HUES48 (cell line): ENCODE data around the gene PTAFR.

Source experiments
- H3K27ac ChIP-seq: one replicate; pipeline ENCODE4 v1.7.0; 2013; ENCODE audit warnings: low read depth, low read length, inconsistent platforms
- H3K27me3 ChIP-seq: 2 replicates; pipeline ENCODE4 v1.6.1; 2013; ENCODE audit warnings: mild to moderate bottlenecking, low read length; ENCODE audit not compliant: control insufficient read depth, insufficient read depth
- H3K36me3 ChIP-seq: 2 replicates; pipeline ENCODE4 v1.6.1; 2013; ENCODE audit warnings: low read length; ENCODE audit not compliant: control insufficient read depth, insufficient read depth
- H3K4me1 ChIP-seq: 2 replicates; pipeline ENCODE4 v1.6.1; 2013; ENCODE audit warnings: mild to moderate bottlenecking, low read length; ENCODE audit not compliant: control insufficient read depth, insufficient read depth
- H3K4me3 ChIP-seq: 2 replicates; pipeline ENCODE4 v1.5.1; 2013; ENCODE audit warnings: mild to moderate bottlenecking, low read depth, low read length
- H3K9ac ChIP-seq: 2 replicates; pipeline ENCODE4 v1.6.1; 2013; ENCODE audit warnings: mild to moderate bottlenecking, low read depth, low read length, moderate library complexity
- H3K9me3 ChIP-seq: 2 replicates; pipeline ENCODE4 v1.6.1; 2013; ENCODE audit warnings: low read length; ENCODE audit not compliant: control insufficient read depth, insufficient read depth

Gene PTAFR

DNA sequence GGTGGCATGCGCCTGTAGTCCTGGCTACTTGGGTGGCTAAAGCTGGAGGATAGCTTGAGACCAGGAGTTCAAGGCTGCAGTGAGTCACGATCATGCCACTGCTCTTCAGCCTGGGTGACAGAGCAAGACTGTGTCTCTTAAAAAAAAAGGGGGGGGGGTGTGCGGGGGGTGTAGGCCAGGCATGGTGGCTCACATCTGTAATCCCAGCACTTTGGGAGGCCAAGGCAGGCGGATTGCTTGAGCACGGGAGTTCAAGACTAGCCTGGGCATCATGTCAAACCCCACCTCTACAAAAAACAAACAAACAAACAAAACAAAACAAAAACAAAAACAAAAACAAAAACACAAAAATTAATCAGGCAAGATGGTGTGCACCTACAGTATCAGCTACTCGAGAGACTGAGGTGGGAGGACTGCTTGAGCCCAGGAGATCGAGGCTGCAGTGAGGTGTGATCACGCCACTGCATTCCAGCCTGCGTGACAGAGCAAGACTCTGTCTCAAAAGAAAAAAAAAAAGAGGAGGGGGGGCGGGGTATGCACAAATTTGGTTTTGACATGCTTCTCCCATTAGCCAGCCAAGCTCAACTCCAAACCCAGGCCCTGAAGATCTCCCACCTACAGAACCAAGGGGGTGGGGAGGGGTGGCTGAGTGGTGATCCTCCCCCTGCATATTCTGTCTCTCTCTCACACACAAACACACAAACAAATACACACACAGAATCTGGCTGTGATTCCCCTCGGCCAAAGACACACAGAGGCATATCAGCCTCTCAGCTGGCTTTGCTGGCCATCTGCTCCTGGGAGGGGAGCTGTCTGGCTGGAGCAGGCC is 3.1 kb downstream of the PTAFR start:
- Histone ChIP-seq H3K9ac (no peak overlapping the region), H3K9me3 (no peaks in the 10 kb centered on the region), H3K4me3 (no peak overlapping the region), H3K27me3 (no peaks in the 10 kb centered on the region), H3K27ac (no peak overlapping the region), H3K36me3 (no peaks in the 10 kb centered on the region), H3K4me1 (no peaks in the 10 kb centered on the region)

DNA sequence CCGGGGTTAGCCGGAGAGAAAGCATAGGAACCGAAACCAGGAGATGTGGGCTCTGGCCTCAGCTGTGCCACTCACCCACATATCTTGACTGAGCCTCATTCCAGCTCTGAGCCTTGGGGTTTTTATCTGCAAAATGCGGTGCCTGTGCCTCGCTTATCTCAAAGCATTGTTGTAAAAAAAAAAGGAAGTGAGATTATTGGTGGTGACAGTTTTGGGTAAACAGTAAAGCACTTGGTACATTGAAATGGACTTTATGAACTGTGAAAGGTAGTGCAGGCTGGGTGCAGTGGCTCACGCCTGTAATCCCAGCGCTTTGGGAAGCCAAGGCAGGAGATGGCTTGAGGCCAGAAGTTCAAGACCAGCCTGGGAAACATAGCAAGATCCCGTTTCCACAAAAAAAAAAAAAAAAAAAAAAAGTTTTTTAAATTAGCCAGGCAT is 3.8 kb downstream of the PTAFR start:
- H3K36me3 ChIP-seq: no peaks in the 10 kb centered on the region
- H3K9ac ChIP-seq: no peak overlapping the region
- no peaks in the 10 kb centered on the region for H3K4me1 ChIP-seq
- no peaks in the 10 kb centered on the region for H3K27me3 ChIP-seq
- H3K9me3 ChIP-seq: no peaks in the 10 kb centered on the region
- H3K27ac ChIP-seq: no peak overlapping the region
- no peak overlapping the region for H3K4me3 ChIP-seq

GRCh38 chr1:28171246-28171645 is 5.2 kb downstream of the PTAFR start:
- Histone ChIP-seq H3K27me3 (no peaks in the 10 kb centered on the region), H3K4me1 (no peaks in the 10 kb centered on the region), H3K36me3 (no peaks in the 10 kb centered on the region), H3K9ac (no peak overlapping the region), H3K9me3 (no peaks in the 10 kb centered on the region), H3K27ac (no peak overlapping the region), H3K4me3 (no peak overlapping the region)

GRCh38 chr1:28170001-28170596 is 6.4 kb downstream of the PTAFR start:
- Histone ChIP-seq H3K9me3 (no peaks in the 10 kb centered on the region), H3K9ac (no peak overlapping the region), H3K36me3 (no peaks in the 10 kb centered on the region), H3K27ac (no peak overlapping the region), H3K27me3 (no peaks in the 10 kb centered on the region), H3K4me3 (no peak overlapping the region), H3K4me1 (no peaks in the 10 kb centered on the region)

DNA sequence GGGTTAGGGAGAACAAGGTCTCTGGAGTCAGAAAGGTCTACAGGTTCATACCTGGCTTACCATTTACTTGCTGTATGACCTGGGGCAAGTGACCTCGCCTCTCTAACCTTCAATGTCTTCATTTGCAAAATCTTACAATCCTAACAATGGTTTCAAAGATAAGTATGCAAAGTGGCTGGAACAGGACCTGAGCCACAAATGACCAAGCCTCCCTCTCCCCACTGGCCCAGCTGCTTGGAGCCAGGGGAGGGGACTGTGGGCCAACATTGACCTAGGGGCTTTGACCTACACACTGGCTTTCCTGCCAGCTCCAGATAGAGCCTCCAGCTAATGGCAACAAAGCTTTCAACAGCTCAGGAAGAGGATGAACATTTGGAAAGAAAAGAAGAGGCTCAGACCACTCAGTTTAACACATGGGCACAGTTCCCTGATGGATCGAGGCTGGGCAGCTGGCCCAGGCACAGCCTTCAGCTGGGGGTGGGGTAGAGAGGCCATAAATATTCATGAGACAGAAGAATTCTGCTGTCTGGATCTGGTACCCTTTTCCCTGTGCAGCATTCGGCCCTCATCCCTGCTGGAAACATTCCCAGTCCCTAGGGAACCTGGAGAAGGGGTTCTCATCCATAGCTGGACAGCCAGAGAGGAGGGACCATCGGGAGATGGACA is 12.9 kb downstream of the PTAFR start:
- Histone ChIP-seq H3K9ac (no peak overlapping the region), H3K27me3 (no peaks in the 10 kb centered on the region), H3K9me3 (no peaks in the 10 kb centered on the region), H3K27ac (no peak overlapping the region), H3K4me3 (no peak overlapping the region), H3K36me3 (no peaks in the 10 kb centered on the region), H3K4me1 (peaks cover 7% of the 10 kb centered on the region; the same call in 1 of the 2 replicates)

DNA sequence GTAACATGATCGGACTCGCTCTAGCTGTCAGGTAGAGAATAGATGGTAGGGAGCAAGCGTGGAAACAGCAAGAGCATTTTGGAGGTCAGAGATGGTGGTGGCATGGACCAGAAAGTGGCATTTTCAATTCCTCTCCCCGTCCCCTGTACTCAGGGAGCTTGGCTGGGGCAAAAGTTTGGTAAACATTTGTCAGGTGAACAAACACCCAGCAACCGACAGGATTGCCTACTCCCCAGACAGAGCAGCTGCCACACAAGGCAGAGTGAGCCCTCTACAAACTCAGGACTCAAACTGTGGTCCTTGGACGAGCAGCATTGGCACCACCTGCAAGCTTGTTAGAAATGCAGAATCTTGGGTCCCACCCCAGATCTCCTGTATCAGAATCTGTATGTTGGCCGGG is 14.3 kb downstream of the PTAFR start:
- H3K27me3 ChIP-seq: no peaks in the 10 kb centered on the region
- no peaks in the 10 kb centered on the region for H3K36me3 ChIP-seq
- no peak overlapping the region for H3K9ac ChIP-seq
- no peak overlapping the region for H3K4me3 ChIP-seq
- H3K9me3 ChIP-seq: no peaks in the 10 kb centered on the region
- H3K27ac ChIP-seq: no peak overlapping the region
- H3K4me1 ChIP-seq: peaks cover 7% of the 10 kb centered on the region; the same call in 1 of the 2 replicates

- no peaks in the 10 kb centered on the region for H3K27me3 ChIP-seq
- H3K4me1 ChIP-seq: peaks cover 7% of the 10 kb centered on the region; the same call in 1 of the 2 replicates
- H3K4me3 ChIP-seq: no peak overlapping the region
- no peaks in the 10 kb centered on the region for H3K36me3 ChIP-seq
- H3K9me3 ChIP-seq: no peaks in the 10 kb centered on the region
- H3K9ac ChIP-seq: no peak overlapping the region
- H3K27ac ChIP-seq: no peak overlapping the region
Observed at GRCh38 chr1:28161751-28162150, 14.7 kb downstream of the PTAFR start.

DNA sequence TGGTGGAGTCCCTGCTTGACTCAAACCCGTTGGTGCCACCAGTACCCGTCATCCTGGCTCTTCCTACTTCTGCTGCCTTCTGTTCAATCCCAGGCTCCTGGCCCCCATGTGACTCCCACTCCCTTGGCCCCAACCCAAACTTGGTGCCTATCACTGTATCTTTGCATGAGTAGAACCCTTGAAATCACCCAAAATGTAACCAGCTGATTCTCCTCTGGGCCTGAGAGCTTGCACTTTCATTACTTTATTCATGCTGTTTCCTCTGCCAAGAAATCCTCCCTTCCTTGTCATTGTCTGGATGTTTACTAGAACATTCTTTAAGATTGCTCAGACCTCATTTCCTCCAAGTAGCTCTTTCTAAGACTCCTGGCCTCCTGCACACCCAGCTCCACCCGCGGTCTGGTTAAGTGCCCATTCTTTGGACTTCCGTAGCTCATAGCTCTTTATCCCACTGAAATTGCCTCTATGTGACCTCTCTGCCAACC is 15.7 kb downstream of the PTAFR start:
- H3K4me3 ChIP-seq: no peak overlapping the region
- no peak overlapping the region for H3K9ac ChIP-seq
- H3K27ac ChIP-seq: no peak overlapping the region
- no peaks in the 10 kb centered on the region for H3K9me3 ChIP-seq
- H3K27me3 ChIP-seq: no peaks in the 10 kb centered on the region
- no peaks in the 10 kb centered on the region for H3K36me3 ChIP-seq
- H3K4me1 ChIP-seq: peaks cover 7% of the 10 kb centered on the region; the same call in 1 of the 2 replicates

- no peaks in the 10 kb centered on the region for H3K9me3 ChIP-seq
- peaks cover 7% of the 10 kb centered on the region; the same call in 1 of the 2 replicates for H3K4me1 ChIP-seq
- no peak overlapping the region for H3K27ac ChIP-seq
- H3K9ac ChIP-seq: no peak overlapping the region
- no peak overlapping the region for H3K4me3 ChIP-seq
- no peaks in the 10 kb centered on the region for H3K36me3 ChIP-seq
- H3K27me3 ChIP-seq: no peaks in the 10 kb centered on the region
Observed at GRCh38 chr1:28159680-28160079, 16.8 kb downstream of the PTAFR start.

DNA sequence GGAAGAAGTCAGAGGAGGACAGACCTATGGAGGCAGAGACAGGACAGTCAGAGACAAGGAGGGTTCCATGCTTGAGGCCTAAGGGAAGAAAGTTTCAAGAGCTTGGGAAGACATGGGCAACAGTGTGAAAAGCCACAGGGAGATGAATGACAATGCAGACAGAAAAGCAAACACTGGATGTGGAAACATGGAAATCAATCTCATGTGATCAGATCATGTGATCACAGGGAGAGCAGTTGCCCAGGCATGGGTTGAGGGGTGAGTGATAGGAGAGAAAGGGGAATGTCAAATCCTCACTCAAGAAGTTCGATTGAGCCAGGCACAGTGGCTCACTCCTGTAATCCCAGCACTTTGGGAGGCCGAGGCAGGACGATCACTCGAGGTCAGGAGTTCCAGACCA is 17.2 kb downstream of the PTAFR start:
- Histone ChIP-seq H3K9ac (no peak overlapping the region), H3K27me3 (no peaks in the 10 kb centered on the region), H3K9me3 (no peaks in the 10 kb centered on the region), H3K36me3 (no peaks in the 10 kb centered on the region), H3K4me1 (peaks cover 7% of the 10 kb centered on the region; the same call in 1 of the 2 replicates), H3K27ac (no peak overlapping the region), H3K4me3 (no peak overlapping the region)

GRCh38 chr1:28157894-28158293 is 18.6 kb downstream of the PTAFR start:
- Histone ChIP-seq H3K9ac (no peak overlapping the region), H3K4me3 (no peak overlapping the region), H3K36me3 (no peaks in the 10 kb centered on the region), H3K9me3 (no peaks in the 10 kb centered on the region), H3K27me3 (no peaks in the 10 kb centered on the region), H3K4me1 (no peaks in the 10 kb centered on the region), H3K27ac (no peak overlapping the region)
